IMR-90 (cell line): ENCODE measurements around the gene PPY.

ENCODE experiments used
- FOS ChIP-seq: fragments of 150-350 bp; IDR thresholded peaks from 2 replicates; pipeline ENCODE4 v1.6.1; 2016; ENCODE audit warnings: low read depth, low read length
- RCOR1 ChIP-seq: IDR thresholded peaks from 2 replicates; pipeline ENCODE4 v1.6.1; 2012; ENCODE audit warnings: mild to moderate bottlenecking, low read length, improper control_type of control experiment; ENCODE audit not compliant: insufficient replicate concordance
- TF ChIP-seq, protein P1 (sequence below): conservative IDR thresholded peaks from 2 replicates; pipeline ENCODE4 v1.5.1; 2012; ENCODE audit warnings: mild to moderate bottlenecking, low read depth, low read length, improper control_type of control experiment
- TF ChIP-seq, protein P2 (sequence below): fragments of 150-350 bp; IDR thresholded peaks from 2 replicates; pipeline ENCODE4 v1.6.1; 2016; ENCODE audit warnings: low read depth, mild to moderate bottlenecking, low read length, moderate library complexity, borderline replicate concordance

DNA sequence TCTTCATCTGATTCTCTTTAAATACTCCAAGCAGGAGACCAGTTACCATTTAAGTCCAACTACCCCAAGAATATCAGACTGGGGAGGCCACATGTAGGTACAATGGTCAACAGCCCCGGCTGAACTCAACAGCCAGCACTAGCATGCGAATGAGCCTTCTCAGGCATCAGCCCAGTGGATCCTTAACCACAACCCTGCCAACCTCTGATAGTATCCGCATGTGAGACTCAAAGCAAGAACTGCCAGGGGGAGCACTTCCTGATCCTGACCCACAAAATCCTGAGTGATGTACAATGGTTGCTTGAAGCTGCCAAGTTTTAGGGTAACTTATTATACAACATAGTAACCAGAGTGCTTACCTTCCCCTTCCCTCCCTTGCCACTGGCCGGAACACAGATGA is 7.5 kb upstream of the PPY start:
- TF ChIP-seq, protein P1, sequence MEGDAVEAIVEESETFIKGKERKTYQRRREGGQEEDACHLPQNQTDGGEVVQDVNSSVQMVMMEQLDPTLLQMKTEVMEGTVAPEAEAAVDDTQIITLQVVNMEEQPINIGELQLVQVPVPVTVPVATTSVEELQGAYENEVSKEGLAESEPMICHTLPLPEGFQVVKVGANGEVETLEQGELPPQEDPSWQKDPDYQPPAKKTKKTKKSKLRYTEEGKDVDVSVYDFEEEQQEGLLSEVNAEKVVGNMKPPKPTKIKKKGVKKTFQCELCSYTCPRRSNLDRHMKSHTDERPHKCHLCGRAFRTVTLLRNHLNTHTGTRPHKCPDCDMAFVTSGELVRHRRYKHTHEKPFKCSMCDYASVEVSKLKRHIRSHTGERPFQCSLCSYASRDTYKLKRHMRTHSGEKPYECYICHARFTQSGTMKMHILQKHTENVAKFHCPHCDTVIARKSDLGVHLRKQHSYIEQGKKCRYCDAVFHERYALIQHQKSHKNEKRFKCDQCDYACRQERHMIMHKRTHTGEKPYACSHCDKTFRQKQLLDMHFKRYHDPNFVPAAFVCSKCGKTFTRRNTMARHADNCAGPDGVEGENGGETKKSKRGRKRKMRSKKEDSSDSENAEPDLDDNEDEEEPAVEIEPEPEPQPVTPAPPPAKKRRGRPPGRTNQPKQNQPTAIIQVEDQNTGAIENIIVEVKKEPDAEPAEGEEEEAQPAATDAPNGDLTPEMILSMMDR: no peak
- TF ChIP-seq FOS: no peak
- TF ChIP-seq RCOR1: no peak
- TF ChIP-seq, protein P2, sequence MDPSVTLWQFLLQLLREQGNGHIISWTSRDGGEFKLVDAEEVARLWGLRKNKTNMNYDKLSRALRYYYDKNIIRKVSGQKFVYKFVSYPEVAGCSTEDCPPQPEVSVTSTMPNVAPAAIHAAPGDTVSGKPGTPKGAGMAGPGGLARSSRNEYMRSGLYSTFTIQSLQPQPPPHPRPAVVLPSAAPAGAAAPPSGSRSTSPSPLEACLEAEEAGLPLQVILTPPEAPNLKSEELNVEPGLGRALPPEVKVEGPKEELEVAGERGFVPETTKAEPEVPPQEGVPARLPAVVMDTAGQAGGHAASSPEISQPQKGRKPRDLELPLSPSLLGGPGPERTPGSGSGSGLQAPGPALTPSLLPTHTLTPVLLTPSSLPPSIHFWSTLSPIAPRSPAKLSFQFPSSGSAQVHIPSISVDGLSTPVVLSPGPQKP: no peak
